ENCODE measurements around the gene PLEKHF1.
"Not testable (repeated sequence)": the region's sequence is repeated elsewhere in the genome, so short reads cannot be mapped to it uniquely, and the experiment has no call there.

PLEKHF1 gene

GRCh38 chr19:29663861-29664752, 1.2 kb upstream of the PLEKHF1 start:
- DNase-seq (ENCODE audit: low read depth in 2 of 2), result no peak

DNA sequence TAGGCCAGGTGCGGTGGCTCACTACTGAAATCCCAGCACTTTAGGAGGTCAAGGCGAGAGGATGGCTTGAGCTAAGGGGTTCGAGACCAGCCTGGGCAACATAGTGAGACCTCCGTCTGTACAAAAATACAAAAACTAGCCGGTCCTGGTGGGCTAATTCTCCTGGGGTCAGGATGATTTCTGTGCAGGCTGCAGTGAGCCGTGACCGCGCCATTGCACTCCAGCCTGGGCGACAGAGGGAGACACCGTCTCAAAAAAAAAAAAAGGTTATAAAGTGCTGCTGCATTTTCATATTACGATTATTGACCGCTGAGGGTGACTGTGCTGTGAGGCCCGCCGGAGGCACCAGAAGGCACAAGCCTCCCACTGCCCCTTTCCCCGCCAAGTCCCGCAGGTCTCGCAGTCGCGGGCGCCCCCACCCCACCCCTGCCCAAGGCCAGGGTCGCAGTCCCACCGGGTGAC, 477 bp upstream of the PLEKHF1 start:
- no peak for DNase-seq (ENCODE audit: low read depth in 2 of 2)

GRCh38 chr19:29665826-29666577, 741 bp downstream of the PLEKHF1 start:
- no peak for DNase-seq (ENCODE audit: low read depth in 2 of 2)

DNA sequence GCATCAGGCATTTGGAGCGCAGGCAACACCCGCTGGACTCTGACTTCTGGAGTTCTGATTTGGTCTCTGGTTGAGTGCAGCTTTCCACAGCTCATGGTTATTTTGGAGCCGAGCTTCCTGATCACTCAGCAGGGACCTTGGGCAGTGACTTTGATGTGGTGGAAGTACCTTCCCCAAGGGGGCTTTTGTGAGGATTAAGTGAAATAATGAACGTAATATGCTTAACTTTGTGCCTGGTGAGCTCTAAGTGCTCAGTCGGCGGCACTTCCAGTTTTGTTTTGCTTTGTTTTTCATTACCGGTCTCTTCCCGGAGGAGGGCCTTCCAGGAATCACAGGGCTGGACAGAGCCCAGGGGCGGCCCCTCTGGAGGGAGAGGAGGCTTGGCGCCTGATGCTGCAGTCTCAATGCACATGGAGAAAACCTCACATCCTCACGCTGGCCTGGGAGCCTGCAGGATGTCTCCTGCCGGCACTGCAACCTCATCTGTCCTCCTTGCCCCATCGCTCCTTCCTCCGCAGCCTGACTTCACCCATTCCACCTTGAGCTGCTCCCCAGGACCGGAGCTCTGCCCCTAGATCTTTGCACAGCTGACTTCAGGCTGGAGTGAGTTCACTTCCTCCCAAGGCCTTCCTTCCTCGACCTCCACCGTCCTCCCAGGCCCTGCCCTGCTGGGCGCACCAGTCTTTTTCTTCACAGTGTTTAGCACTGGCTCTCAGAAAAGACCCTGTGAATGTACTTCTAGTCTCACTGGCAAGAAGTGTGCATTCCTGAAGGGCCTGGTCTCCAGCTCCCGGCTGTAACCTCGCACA, 1.5 kb downstream of the PLEKHF1 start:
- no peak for DNase-seq (ENCODE audit: low read depth in 2 of 2)

GRCh38 chr19:29667387-29667783, 2.1 kb downstream of the PLEKHF1 start:
- DNase-seq (ENCODE audit: low read depth in 2 of 2), result no peak

GRCh38 chr19:29667901-29668341, 2.7 kb downstream of the PLEKHF1 start:
- peak in 1 of 2 donors; percentile 35 for DNase-seq (ENCODE audit: low read depth in 2 of 2)

DNA sequence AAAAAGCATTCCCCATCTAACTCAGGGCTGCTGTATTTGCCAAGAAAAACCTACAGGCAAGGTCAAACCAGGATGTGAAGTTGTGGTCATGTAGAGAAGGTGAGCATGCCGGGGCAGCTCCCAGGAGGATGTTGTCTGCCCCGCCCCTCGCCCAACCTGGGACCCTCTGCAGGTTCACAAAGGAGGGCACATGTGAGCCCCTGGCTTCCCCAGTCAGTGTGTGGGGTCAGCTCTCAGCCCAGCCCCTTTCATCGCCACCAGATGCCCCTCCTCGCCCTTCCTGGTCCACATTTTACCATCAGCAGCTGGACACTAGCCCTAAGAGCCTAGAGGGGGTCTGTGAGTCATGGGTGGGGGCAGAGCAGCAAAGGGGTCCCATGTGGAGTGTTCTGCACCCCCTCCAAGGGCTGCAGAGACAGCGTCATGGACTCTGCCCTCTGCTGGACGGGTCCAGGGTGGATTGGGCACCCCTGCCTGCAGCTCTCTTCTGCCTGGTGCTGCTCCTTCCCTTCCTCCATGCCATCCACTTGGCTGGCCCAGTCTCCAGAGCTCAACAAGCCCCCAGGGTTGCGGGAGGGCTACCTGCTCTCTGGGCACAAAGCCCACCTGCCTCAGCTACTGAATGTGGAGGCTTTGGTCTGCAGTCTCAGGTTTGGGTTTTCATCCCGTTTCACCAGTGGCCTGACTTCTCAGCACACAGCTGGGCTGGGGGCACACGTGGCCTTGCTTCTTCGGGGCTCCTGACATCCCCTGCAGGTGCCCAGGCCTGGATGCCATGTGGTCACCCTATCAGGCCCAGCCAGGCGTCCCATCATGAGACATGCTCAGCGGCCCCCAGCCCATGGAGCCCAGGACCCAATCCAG, 3.7 kb downstream of the PLEKHF1 start:
- no peak for DNase-seq (ENCODE audit: low read depth in 2 of 2)

DNA sequence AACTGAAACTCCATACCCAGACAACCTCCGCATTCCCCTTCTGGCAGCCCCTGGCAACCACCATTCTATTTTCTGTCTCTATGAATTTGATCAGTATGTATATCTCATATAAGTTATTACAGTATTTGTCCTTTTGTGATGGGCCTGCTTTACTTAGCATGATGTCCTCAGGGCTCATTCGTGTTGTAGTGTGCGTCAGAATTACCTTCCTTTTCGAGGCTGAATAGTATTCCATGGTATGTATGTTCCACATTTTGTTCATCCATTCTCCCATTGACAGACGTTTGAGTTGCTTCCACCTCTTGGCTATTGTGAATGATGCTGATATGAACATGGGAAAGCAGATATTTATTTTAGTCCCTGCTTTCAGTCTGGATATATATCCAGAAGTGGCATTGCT, 5.0 kb downstream of the PLEKHF1 start:
- DNase-seq (ENCODE audit: low read depth in 2 of 2), result no peak

DNA sequence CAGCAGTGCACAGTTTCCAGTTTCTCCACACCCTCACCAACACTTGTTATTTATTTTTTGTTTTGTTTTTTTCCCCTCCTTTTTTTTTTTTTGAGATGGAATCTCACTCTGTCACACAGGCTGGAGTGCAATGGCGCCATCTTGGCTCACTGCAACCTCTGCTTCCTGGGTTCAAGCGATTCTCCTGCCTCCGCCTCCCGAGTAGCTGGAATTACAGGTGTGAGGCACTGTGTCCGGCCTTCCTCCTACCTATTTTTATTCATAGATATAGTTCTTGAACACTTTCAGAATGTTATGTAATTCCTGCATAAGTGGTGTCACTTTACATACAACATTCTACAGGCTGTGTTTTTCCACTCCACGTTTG, 5.7 kb downstream of the PLEKHF1 start:
- DNase-seq (ENCODE audit: low read depth in 2 of 2), result not testable (repeated sequence)

- DNase-seq (ENCODE audit: low read depth in 2 of 2), result peak; percentile 73 to 81
These were observed 6.3 kb downstream of the PLEKHF1 start for GRCh38 chr19:29671393-29672160.

DNA sequence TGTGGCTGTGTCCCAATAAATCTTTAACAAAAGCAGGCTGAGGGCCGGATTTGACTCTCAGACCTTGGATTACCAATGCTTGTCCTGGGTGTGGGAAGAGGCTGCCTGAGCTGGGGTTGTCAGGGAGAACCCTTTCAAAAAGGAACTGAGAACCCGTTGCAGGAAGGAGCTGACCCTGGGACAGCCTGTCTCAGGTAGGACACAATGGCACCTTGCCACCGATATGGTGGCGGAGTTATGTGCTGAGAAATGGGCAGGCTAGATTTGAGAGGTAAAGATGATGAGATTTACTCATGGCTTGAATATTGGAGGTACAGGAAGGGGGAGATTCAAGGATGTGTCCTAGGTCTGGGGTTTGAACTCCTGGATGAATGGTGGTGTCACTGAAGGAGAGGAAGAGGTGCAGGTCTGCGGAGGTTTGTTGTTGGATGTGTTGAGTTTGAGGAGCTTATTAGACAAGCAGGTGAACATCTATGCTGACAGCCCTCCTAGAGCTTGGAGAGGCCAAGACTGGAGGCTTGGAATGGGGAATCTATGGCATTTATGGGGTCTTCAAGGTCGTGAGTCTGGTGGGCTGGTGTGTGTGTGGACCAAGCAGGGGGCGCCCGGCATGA, 7.2 kb downstream of the PLEKHF1 start:
- no peak for DNase-seq (ENCODE audit: low read depth in 2 of 2)

- peak; percentile 69 to 75 for DNase-seq (ENCODE audit: low read depth in 2 of 2)
These were observed 7.7 kb downstream of the PLEKHF1 start for GRCh38 chr19:29672933-29673336.

- no peak for DNase-seq (ENCODE audit: low read depth in 2 of 2)
These were observed 8.4 kb downstream of the PLEKHF1 start for GRCh38 chr19:29673451-29674371.

GRCh38 chr19:29674374-29675119, 9.3 kb downstream of the PLEKHF1 start:
- no peak for DNase-seq (ENCODE audit: low read depth in 2 of 2)

- DNase-seq (ENCODE audit: low read depth in 2 of 2), result no peak
These were observed 9.9 kb downstream of the PLEKHF1 start for GRCh38 chr19:29675120-29675649.

- DNase-seq (ENCODE audit: low read depth in 2 of 2), result no peak
These were observed 10.5 kb downstream of the PLEKHF1 start for GRCh38 chr19:29675650-29676186.

DNA sequence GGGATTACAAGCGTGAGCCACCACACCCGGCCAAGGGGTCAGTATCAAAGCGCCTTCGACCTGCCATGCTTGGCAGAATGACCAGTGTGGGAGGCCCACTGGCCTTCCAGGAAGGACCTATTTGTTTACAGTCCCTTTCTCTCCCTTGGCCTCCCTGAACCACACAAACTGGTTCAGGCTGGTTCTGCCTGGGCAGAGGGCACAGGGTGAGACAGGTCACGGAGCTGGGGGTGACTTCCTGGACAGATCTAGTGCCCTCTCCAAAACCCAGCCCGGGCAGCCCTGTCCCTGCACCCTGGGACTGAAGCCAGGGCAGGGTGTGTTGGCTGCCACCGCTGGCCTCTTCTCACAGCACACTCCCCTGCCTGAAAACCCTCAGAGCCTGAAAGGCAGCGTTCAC, 11.3 kb downstream of the PLEKHF1 start:
- no peak for DNase-seq (ENCODE audit: low read depth in 2 of 2)
